K562 (cell line): ENCODE results near the gene GJC2. TPM values are rescaled to one million over a fixed set of nuclear protein-coding genes. Genes with fewer than 3 reads are reported as not detected.
A peak's percentile ranks its signal among the peaks of the same experiment; 100 is the strongest.

ENCODE experiments used
- ATAC-seq: fragments of 200-7000 bp; cut with Tn5 transposase; 3 replicates; pipeline ENCODE4 v1.9.1; 2020; ENCODE audit warnings: moderate library complexity
- BruUV-seq: library from RNA; stranded (reverse); fragments of 400-500 nt; replicated peaks from 2 replicates; lab custom pipeline; 2021; lab: Mats Ljungman, UMichigan
- CTCF ChIA-PET: fragments of 300-600 bp; formaldehyde crosslinking; extraction: SDS; loops from one replicate; lab custom pipeline; 2021; ENCODE audit warnings: low intra/inter-chr PET ratio; lab: Yijun Ruan, JAX
- POLR2A ChIA-PET: fragments of 300-600, 350-650 bp; sonication (Branson Sonifier 250); formaldehyde crosslinking; extraction: SDS; loops from one replicate; lab custom pipeline; 2021; ENCODE audit warnings: antibody characterized with exemption, inconsistent platforms; lab: Yijun Ruan, JAX
- DNase-seq, 4 experiments: peaks; one replicate each; pipeline versions ENCODE4 v3.0.0 to v3.0.0-alpha.2; 2011 to 2018; ENCODE audit warnings: low spot score in 3 of 4, mixed read lengths in 3 of 4; ENCODE audit errors: extremely low read depth in 1 of 4
- FAIRE-seq: peaks from 2 replicates; lab custom pipeline; 2011; peaks lifted over from hg19 to GRCh38; lab: Jason Lieb, UNC
- H2AFZ ChIP-seq: 2 replicates; pipeline ENCODE4 v1.6.0; 2011; ENCODE audit warnings: low read depth, low read length, control low read depth, inconsistent platforms
- H3K27ac ChIP-seq: fragments of 200-600 bp; 3 replicates; pipeline ENCODE4 v1.8.0; 2011; ENCODE audit warnings: low read depth, mild to moderate bottlenecking, control low read depth, inconsistent platforms, low read length, moderate library complexity, mixed read lengths; ENCODE audit errors: extremely low read depth
- H3K27me3 ChIP-seq, 2 experiments: fragments of 300-600 bp in 1 of 2; 2 replicates in 1 of 2; 3 replicates in 1 of 2; pipeline versions ENCODE4 v1.6.0 to v1.8.0; 2011; ENCODE audit warnings: inconsistent platforms in 2 of 2, low read length in 2 of 2, mild to moderate bottlenecking in 1 of 2, mixed read lengths in 1 of 2, moderate library complexity in 1 of 2; ENCODE audit not compliant: control insufficient read depth in 2 of 2, insufficient read depth in 2 of 2
- H3K36me3 ChIP-seq: fragments of 300-600 bp; 3 replicates; pipeline ENCODE4 v1.8.0; 2011; ENCODE audit warnings: mild to moderate bottlenecking, low read length, inconsistent platforms; ENCODE audit not compliant: control insufficient read depth, insufficient read depth
- H3K4me1 ChIP-seq, 2 experiments: fragments of 200-600 bp in 1 of 2; replicated peaks in 1 of 2; 2 replicates in 1 of 2; 3 replicates in 1 of 2; pipeline versions ENCODE4 v1.5.1 to v1.8.0; 2011; ENCODE audit warnings: inconsistent platforms in 2 of 2, low read length in 2 of 2, mild to moderate bottlenecking in 1 of 2, mixed read lengths in 1 of 2, moderate library complexity in 1 of 2; ENCODE audit not compliant: control insufficient read depth in 2 of 2, insufficient read depth in 2 of 2
- H3K4me2 ChIP-seq: 2 replicates; pipeline ENCODE4 v1.6.1; 2011; ENCODE audit warnings: low read length, control low read depth, inconsistent platforms, mixed read lengths; ENCODE audit not compliant: insufficient read depth
- H3K4me3 ChIP-seq: fragments of 200-600 bp; sonication (generic), shearing (Covaris generic); 2 replicates; pipeline ENCODE4 v1.5.1; 2016; ENCODE audit warnings: control low read depth, inconsistent platforms
- H3K79me2 ChIP-seq: fragments of 200-600 bp; 3 replicates; pipeline ENCODE4 v1.8.0; 2011; ENCODE audit warnings: low read length, inconsistent platforms; ENCODE audit not compliant: control insufficient read depth, insufficient read depth
- H3K9ac ChIP-seq, 2 experiments: 2 replicates each; pipeline versions ENCODE4 v1.6.0 to v1.6.1; 2011; ENCODE audit warnings: low read depth in 2 of 2, low read length in 2 of 2, control low read depth in 1 of 2, inconsistent platforms in 1 of 2, mild to moderate bottlenecking in 1 of 2, mixed read lengths in 1 of 2; ENCODE audit not compliant: insufficient read depth in 1 of 2
- H3K9me1 ChIP-seq: one replicate; pipeline ENCODE4 v1.6.0; 2011; ENCODE audit warnings: inconsistent platforms, mild to moderate bottlenecking, low read length, moderate library complexity; ENCODE audit not compliant: control insufficient read depth, insufficient read depth
- H3K9me3 ChIP-seq: replicated peaks from 2 replicates; pipeline ENCODE4 v1.5.1; 2011; ENCODE audit warnings: low read depth, low read length, inconsistent platforms; ENCODE audit not compliant: control insufficient read depth, insufficient read depth
- H4K20me1 ChIP-seq: replicated peaks from 2 replicates; pipeline ENCODE4 v1.6.1; 2011; ENCODE audit warnings: low read length, inconsistent platforms, mixed read lengths; ENCODE audit not compliant: control insufficient read depth, insufficient read depth
- ARID1B ChIP-seq: fragments of 450-650 bp; IDR thresholded peaks from 2 replicates; pipeline ENCODE4 v1.6.1; 2016; ENCODE audit warnings: antibody characterized with exemption, mild to moderate bottlenecking, inconsistent platforms
- CBFB ChIP-seq: sonication (generic); formaldehyde crosslinking; IDR thresholded peaks from 2 replicates; pipeline ENCODE4 v1.4.0; 2020; ENCODE audit warnings: mild to moderate bottlenecking, missing genetic modification reagents
- CREM ChIP-seq: IDR thresholded peaks from 2 replicates; pipeline ENCODE4 v1.6.1; 2014; ENCODE audit warnings: antibody characterized with exemption, low read depth
- HDAC1 ChIP-seq, 2 experiments: fragments of 450-650 bp; IDR thresholded peaks; 2 replicates each; pipeline ENCODE4 v1.6.1; 2016 to 2017; ENCODE audit warnings: inconsistent platforms in 1 of 2, mild to moderate bottlenecking in 1 of 2, moderate library complexity in 1 of 2
- KAT8 ChIP-seq: fragments of 450-650 bp; IDR thresholded peaks from 2 replicates; pipeline ENCODE4 v1.6.1; 2016; ENCODE audit warnings: low read depth, mild to moderate bottlenecking
- KLF1 ChIP-seq: fragments of 450-650 bp; IDR thresholded peaks from 2 replicates; pipeline ENCODE4 v1.6.1; 2016; ENCODE audit warnings: missing genetic modification characterization, missing compliant biosample characterization
- MBD2 ChIP-seq: sonication (generic); IDR thresholded peaks from 2 replicates; pipeline ENCODE4 v1.6.1; 2016; ENCODE audit warnings: low read depth, borderline replicate concordance
- NBN ChIP-seq: fragments of 450-650 bp; IDR thresholded peaks from 2 replicates; pipeline ENCODE4 v1.6.1; 2016; ENCODE audit warnings: low read depth, mild to moderate bottlenecking
- SMAD4 ChIP-seq: fragments of 250-450 bp; sonication (Bioruptor Pico); conservative IDR thresholded peaks from 2 replicates; pipeline ENCODE4 v1.8.0; 2021; ENCODE audit warnings: inconsistent platforms, mild to moderate bottlenecking, moderate library complexity
- SOX6 ChIP-seq: fragments of 450-650 bp; IDR thresholded peaks from 2 replicates; pipeline ENCODE4 v1.6.1; 2014; ENCODE audit warnings: mild to moderate bottlenecking
- SRSF7 ChIP-seq: fragments of 200-400 bp; formaldehyde crosslinking; optimal IDR thresholded peaks from 2 replicates; pipeline ENCODE3; 2017; ENCODE audit warnings: mild to moderate bottlenecking, low read depth, low read length
- YY1 ChIP-seq, 3 experiments: IDR thresholded peaks; 2 replicates each; pipeline ENCODE4 v1.6.1; 2011; ENCODE audit warnings: low read length in 2 of 3, mild to moderate bottlenecking in 2 of 3, moderate library complexity in 2 of 3, borderline replicate concordance in 1 of 3, control low read depth in 1 of 3, low read depth in 1 of 3; ENCODE audit not compliant: insufficient read depth in 3 of 3, insufficient replicate concordance in 2 of 3, control insufficient read depth in 1 of 3, insufficient read length in 1 of 3; ENCODE audit errors: extremely low read depth in 1 of 3
- ZBTB1 ChIP-seq: sonication (generic); formaldehyde crosslinking; IDR thresholded peaks from 2 replicates; pipeline ENCODE4 v1.8.1; 2023; ENCODE audit warnings: missing genetic modification reagents, low read depth, mild to moderate bottlenecking, borderline replicate concordance
- ZBTB9 ChIP-seq: fragments of 450-650 bp; formaldehyde crosslinking; IDR thresholded peaks from 2 replicates; pipeline ENCODE4 v1.4.0; 2020; ENCODE audit warnings: mild to moderate bottlenecking, moderate library complexity
- ZC3H4 ChIP-seq: sonication (generic); formaldehyde crosslinking; IDR thresholded peaks from 2 replicates; pipeline ENCODE4 v1.9.0; 2021; ENCODE audit warnings: missing genetic modification reagents, borderline replicate concordance
- ZFP1 ChIP-seq: fragments of 450-650 bp; formaldehyde crosslinking; IDR thresholded peaks from 2 replicates; pipeline ENCODE4 v1.4.0; 2020; ENCODE audit warnings: mild to moderate bottlenecking, mixed read lengths
- ZNF197 ChIP-seq: fragments of 200-800 bp; sonication (Bioruptor generic); IDR thresholded peaks from 2 replicates; pipeline ENCODE4 v1.6.1; 2016; ENCODE audit warnings: low read depth, missing genetic modification characterization, missing compliant biosample characterization
- ZNF507 ChIP-seq: conservative IDR thresholded peaks from 2 replicates; pipeline ENCODE4 v1.6.1; 2017; ENCODE audit warnings: missing genetic modification characterization, missing compliant biosample characterization
- WGBS: fragments of 100-300 bp; shearing (Covaris generic); methylation state at CpG from one replicate; pipeline ENCODE4 v1.1.6; 2016; ENCODE audit warnings: low coverage, mixed read lengths; ENCODE audit not compliant: insufficient coverage; ENCODE audit errors: missing lambda C conversion rate; 5-methylcytosine and 5-hydroxymethylcytosine counted together
- in situ Hi-C: fragments of 300-500 bp; cut with MboI; formaldehyde crosslinking; loops from 4 replicates; pipeline ENCODE4 v1.15.0; 2018; ENCODE audit warnings: inconsistent platforms, mixed read lengths
- intact Hi-C: fragments of 100-400 bp; cut with micrococcal nuclease; formaldehyde crosslinking; loops from 2 replicates; pipeline ENCODE4 v1.14.2; 2022
- polyA plus RNA-seq, 8 experiments: library from polyadenylated mRNA; depleted of rRNA in 4 of 8; stranded (reverse) in 5 of 8; unstranded in 3 of 8; fragments of >200 nt; fragmentation: Nextera tagmentation in 2 of 8; fragmentation: Illumina TruSeq in 1 of 8; extraction: Ambion mirVana in 2 of 8; extraction: Trizol in 1 of 8; gene quantifications; 2 replicates each; pipeline versions ENCODE4 v1.2.1 to v1.2.3, GENCODE V29; 2011 to 2014; ENCODE audit warnings: inconsistent platforms in 1 of 8, missing spikeins in 1 of 8
- total RNA-seq, 7 experiments: library from RNA; depleted of rRNA in 6 of 7; stranded (reverse); fragments of >200 nt in 6 of 7; fragmentation: Illumina TruSeq in 2 of 7; extraction: Trizol in 2 of 7; gene quantifications; 2 replicates each; pipeline versions ENCODE4 v1.2.1 to v1.2.3, GENCODE V29; 2011 to 2021; ENCODE audit warnings: low replicate concordance in 1 of 7
- TF ChIP-seq, protein P1 (sequence below): fragments of 450-650 bp; formaldehyde crosslinking; IDR thresholded peaks from 2 replicates; pipeline ENCODE4 v1.4.0; 2020; ENCODE audit warnings: mild to moderate bottlenecking

GJC2 gene
- total and polyA plus RNA-seq, 9 of the 15 experiments (the other 6 are each of a cell fraction or from before 2014, with no cell fraction given) = 0.03 to 0.62 (median 0.11) TPM; not detected in 2

DNA sequence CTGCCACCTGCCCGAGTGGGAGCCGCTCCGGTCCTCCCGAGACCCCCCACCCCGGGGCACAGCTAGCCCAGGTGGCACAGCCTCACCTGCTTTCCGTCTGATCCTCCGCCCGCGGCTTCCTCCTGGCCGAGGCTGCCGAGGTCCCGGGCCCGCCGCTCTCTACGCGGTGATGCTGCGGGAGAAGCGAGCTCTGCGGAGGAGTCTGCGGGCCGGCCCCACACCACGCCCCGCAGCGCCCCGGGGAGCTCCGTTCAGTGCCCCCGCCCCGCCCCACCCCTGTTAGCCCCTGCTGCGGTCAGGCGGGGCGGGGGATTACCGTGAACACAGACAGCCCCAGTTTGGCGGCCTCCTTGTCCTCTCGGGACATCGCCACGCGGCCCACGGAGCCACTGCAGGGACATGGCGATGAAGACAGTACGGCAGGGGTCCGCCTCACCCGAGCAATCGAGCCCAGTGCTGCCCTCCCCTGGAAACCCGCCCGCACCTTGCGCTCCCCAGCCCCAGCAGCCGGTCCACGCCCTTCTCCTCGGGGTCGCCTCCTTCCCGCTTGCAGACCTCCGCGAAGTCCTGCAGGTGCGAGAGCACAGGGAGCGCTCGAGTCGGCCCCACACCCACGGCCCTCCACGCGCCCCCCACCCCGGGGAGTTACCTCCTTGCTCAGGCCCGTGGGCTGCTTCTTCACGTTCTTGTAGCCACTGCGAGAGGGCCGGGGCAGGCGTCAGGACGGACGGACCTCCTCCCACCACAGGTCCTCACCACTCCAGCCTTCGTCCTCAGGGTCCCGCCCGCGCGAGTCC lies 47.5 kb upstream of the GJC2 start:
- CTCF ChIA-PET = no interaction called here
- H3K79me2 ChIP-seq = peaks cover 45% of the 10 kb centered on the region
- TF ChIP-seq ZBTB1 (peak; percentile 48; the same call in 1 of the 2 replicates), ZFP1 (CRISPR knock-in tag) (no peak), CBFB (CRISPR knock-in tag) (0 out of 2 replicates have a peak, but pooled peaks have one; percentile 54), KLF1 (peak; percentile 47; the same call in 1 of the 2 replicates), ARID1B (peak; percentile 6; the same call in 1 of the 2 replicates), SRSF7 (no peak), ZNF197 (CRISPR knock-in tag) (no peak), KAT8 (no peak), MBD2 (no peak), CREM (0 out of 2 replicates have a peak, but pooled peaks have one; percentile 7), NBN (0 out of 2 replicates have a peak, but pooled peaks have one; percentile 21), ZBTB9 (CRISPR knock-in tag) (0 out of 2 replicates have a peak, but pooled peaks have one; percentile 61), SOX6 (no peak), SMAD4 (CRISPR knock-in tag) (peak; percentile 60; the same call in 1 of the 2 replicates), YY1 (IDR thresholded peaks at IDR 0.05; ENCODE audit: borderline replicate concordance in 1 of 3, control insufficient read depth in 1 of 3, extremely low read depth in 1 of 3, insufficient read depth in 3 of 3, insufficient read length in 1 of 3, insufficient replicate concordance in 2 of 3, low read depth in 1 of 3, low read length in 2 of 3) (peak in 1 of 3 experiments; percentile 20), ZC3H4 (CRISPR knock-in tag) (no peak), ZNF507 (no peak), HDAC1 (IDR thresholded peaks at IDR 0.05) (peak in 1 of 2 experiments; percentile 79; a peak in 2 of 4 replicates)
- TF ChIP-seq, protein P1, sequence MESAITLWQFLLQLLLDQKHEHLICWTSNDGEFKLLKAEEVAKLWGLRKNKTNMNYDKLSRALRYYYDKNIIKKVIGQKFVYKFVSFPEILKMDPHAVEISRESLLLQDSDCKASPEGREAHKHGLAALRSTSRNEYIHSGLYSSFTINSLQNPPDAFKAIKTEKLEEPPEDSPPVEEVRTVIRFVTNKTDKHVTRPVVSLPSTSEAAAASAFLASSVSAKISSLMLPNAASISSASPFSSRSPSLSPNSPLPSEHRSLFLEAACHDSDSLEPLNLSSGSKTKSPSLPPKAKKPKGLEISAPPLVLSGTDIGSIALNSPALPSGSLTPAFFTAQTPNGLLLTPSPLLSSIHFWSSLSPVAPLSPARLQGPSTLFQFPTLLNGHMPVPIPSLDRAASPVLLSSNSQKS (CRISPR knock-in tag) = no peak

More for the DNA sequence above, 47.5 kb upstream of the GJC2 start:
- BruUV-seq = no TSS peak
- peaks cover 15 to 62% of the 10 kb centered on the region in 2 experiments for H3K4me1 ChIP-seq
- H3K9ac ChIP-seq = peak overlapping the region; percentile 87 to 98; a peak in 3 of 4 replicates
- POLR2A ChIA-PET = interaction anchor here (1.6 to 6.0 kb wide), 2 partner anchors 13 to 18 kb away, joined by 7 to 92 read pairs; no protein-coding TSS in a partner anchor
- no peaks in the 10 kb centered on the region for H3K27me3 ChIP-seq
- H3K9me3 ChIP-seq = peaks cover 5% of the 10 kb centered on the region; the same call in 1 of the 2 replicates
- DNase-seq (peak; percentile 70 to 88 (median 80)), ATAC-seq (peak; percentile 78), FAIRE-seq (peak; percentile 32)
- peaks cover 3% of the 10 kb centered on the region for H3K9me1 ChIP-seq
- in situ Hi-C loops (no loop called here), intact Hi-C loops (loop anchor here (2.0 kb wide), 1 partner anchor 17 kb away; no protein-coding TSS in a partner anchor)
- peak overlapping the region; percentile 100 for H3K4me3 ChIP-seq
- peak overlapping the region; percentile 87 for H3K27ac ChIP-seq
- peak overlapping the region; percentile 57 for H2AFZ ChIP-seq
- peak overlapping the region; percentile 94 for H3K4me2 ChIP-seq
- H4K20me1 ChIP-seq = peaks cover 26% of the 10 kb centered on the region
- peaks cover 64% of the 10 kb centered on the region; the same call in 2 of the 3 replicates for H3K36me3 ChIP-seq
- 2% methylated on average over 40 of the region's 73 CpGs for WGBS
